HG02610 (cell line): ENCODE measurements around the gene PDE12.
A peak's percentile ranks its signal among the peaks of the same experiment; 100 is the strongest.

Source experiments
- ATAC-seq: cut with Tn5 transposase; IDR thresholded peaks from one replicate; pipeline ENCODE4 v1.9.1; 2021; ENCODE audit warnings: mild to moderate bottlenecking, moderate library complexity; ENCODE audit not compliant: unreplicated experiment

Gene PDE12

GRCh38 chr3:57555738-57556458 lies at the start of gene PDE12:
TSS of gene PDE12 (plus strand) at chr3:57556274. CDS start at chr3:57556380, 106 bp downstream.
- peak; percentile 88 for ATAC-seq

- ATAC-seq = no peak
These were observed 43.9 kb upstream of the PDE12 start for GRCh38 chr3:57512166-57512565.

- ATAC-seq = no peak
These were observed 37.7 kb upstream of the PDE12 start for GRCh38 chr3:57518276-57518915.

GRCh38 chr3:57530071-57530608 lies 25.9 kb upstream of the PDE12 start:
- no peak for ATAC-seq

GRCh38 chr3:57538465-57538864 lies 17.6 kb upstream of the PDE12 start:
- ATAC-seq = no peak

GRCh38 chr3:57544181-57545125 lies 11.6 kb upstream of the PDE12 start, which contains the start of gene DNAH12:
TSS of gene DNAH12 (minus strand) at chr3:57544344. CDS start at chr3:57542870, 1,474 bp downstream.
- ATAC-seq = no peak

- no peak for ATAC-seq
These were observed 10.3 kb upstream of the PDE12 start for GRCh38 chr3:57545636-57546268.

GRCh38 chr3:57546616-57547015 lies 9.5 kb upstream of the PDE12 start:
- ATAC-seq = no peak

- ATAC-seq = no peak
These were observed 768 bp upstream of the PDE12 start for GRCh38 chr3:57555306-57555705.

- ATAC-seq = peak; percentile 27
These were observed 498 bp downstream of the PDE12 start for GRCh38 chr3:57556459-57557084.

GRCh38 chr3:57557085-57557537 lies 1.0 kb downstream of the PDE12 start:
- no peak for ATAC-seq

GRCh38 chr3:57559526-57559925 lies 3.5 kb downstream of the PDE12 start:
- no peak for ATAC-seq

- no peak for ATAC-seq
These were observed 13.9 kb downstream of the PDE12 start for GRCh38 chr3:57569859-57570450.

GRCh38 chr3:57570878-57571277 lies 14.8 kb downstream of the PDE12 start:
- no peak for ATAC-seq

GRCh38 chr3:57572096-57572495 lies 16.0 kb downstream of the PDE12 start:
- no peak for ATAC-seq

- ATAC-seq = no peak
These were observed 20.0 kb downstream of the PDE12 start for GRCh38 chr3:57575966-57576626.

- ATAC-seq = no peak
These were observed 21.7 kb downstream of the PDE12 start for GRCh38 chr3:57577801-57578200.

- ATAC-seq = no peak
These were observed 26.5 kb downstream of the PDE12 start for GRCh38 chr3:57582474-57583168.
